Vagina (tissue), 2 donors: ENCODE data around the gene ZNF79. TPM values are rescaled to one million over a fixed set of nuclear protein-coding genes. Genes with fewer than 3 reads are reported as not detected.

Experiments
- DNase-seq, 2 donors: peaks; one replicate each; pipeline ENCODE4 v3.0.0-alpha.2; 2017; ENCODE audit errors: extremely low spot score in 2 of 2
- H3K27ac ChIP-seq: fragments of 200-600 bp; sonication (generic); one replicate; pipeline ENCODE4 v1.5.1; 2019
- H3K27me3 ChIP-seq: fragments of 200-600 bp; sonication (generic); one replicate; pipeline ENCODE4 v1.5.1; 2019
- H3K36me3 ChIP-seq, 2 donors: fragments of 200-600 bp; sonication (generic); one replicate each; pipeline ENCODE4 v1.5.1; 2017 to 2019
- H3K4me1 ChIP-seq: fragments of 200-600 bp; sonication (generic); one replicate; pipeline ENCODE4 v1.5.1; 2019
- H3K4me3 ChIP-seq, 2 donors: fragments of 200-600 bp; sonication (generic); 1 replicate in 1 of 2; 2 replicates in 1 of 2; pipeline ENCODE4 v1.5.1; 2016 to 2019
- H3K9me3 ChIP-seq: fragments of 200-600 bp; sonication (generic); one replicate; pipeline ENCODE4 v1.5.1; 2019
- CTCF ChIP-seq, 3 experiments: fragments of 450-650 bp in 2 of 3; fragments of 200-600 bp in 1 of 3; sonication (generic) in 1 of 3; IDR thresholded peaks; one replicate each; pipeline ENCODE4 v1.5.1; 2017 to 2019; ENCODE audit warnings: antibody characterized with exemption in 3 of 3, mild to moderate bottlenecking in 2 of 3, moderate library complexity in 2 of 3
- POLR2A ChIP-seq, 2 donors: fragments of 450-650 bp; IDR thresholded peaks; one replicate each; pipeline ENCODE4 v1.6.1; 2017; ENCODE audit warnings: antibody characterized with exemption in 2 of 2, mild to moderate bottlenecking in 2 of 2, moderate library complexity in 2 of 2
- POLR2AphosphoS5 ChIP-seq, 2 donors: sonication (generic); formaldehyde crosslinking; IDR thresholded peaks; one replicate each; pipeline ENCODE4 v1.9.0; 2017; ENCODE audit warnings: antibody characterized with exemption in 2 of 2, mild to moderate bottlenecking in 2 of 2, low read depth in 1 of 2; ENCODE audit not compliant: insufficient read depth in 1 of 2
- intact Hi-C: fragments of 100-400 bp; cut with DNase I; formaldehyde crosslinking; loops from one replicate; pipeline ENCODE4 v1.15.1; 2023
- total RNA-seq: library from RNA; depleted of rRNA; stranded (reverse); fragments of >200 nt; gene quantifications from one replicate; pipeline ENCODE4 v1.2.3, GENCODE V29; 2016

ZNF79 gene
- total RNA-seq, 1 donor from 2014 or later: 13.3 TPM

GRCh38 chr9:127423476-127423933, 677 bp upstream of the ZNF79 start:
- peaks cover 0 to 1% of the 10 kb centered on the region in 2 donors for H3K36me3 ChIP-seq
- peaks cover 43% of the 10 kb centered on the region for H3K4me1 ChIP-seq
- no peak for DNase-seq
- peak overlapping the region; percentile 68 for H3K27ac ChIP-seq
- peak overlapping the region; percentile 74 to 76 for H3K4me3 ChIP-seq
- intact Hi-C loops: no loop called here
- H3K9me3 ChIP-seq: no peaks in the 10 kb centered on the region
- H3K27me3 ChIP-seq: no peaks in the 10 kb centered on the region
- TF ChIP-seq POLR2A (IDR thresholded peaks at IDR 0.05): no peak
- no peak for TF ChIP-seq CTCF (IDR thresholded peaks at IDR 0.05)
- no peak for TF ChIP-seq POLR2AphosphoS5 (IDR thresholded peaks at IDR 0.05; ENCODE audit: insufficient read depth in 1 of 2, low read depth in 1 of 2)

GRCh38 chr9:127424676-127424999, 456 bp downstream of the ZNF79 start:
- Histone ChIP-seq H3K27me3 (no peaks in the 10 kb centered on the region), H3K4me3 (peak overlapping the region; percentile 74 to 76), H3K36me3 (peaks cover 0 to 12% of the 10 kb centered on the region in 2 donors), H3K27ac (peak overlapping the region; percentile 68), H3K4me1 (peaks cover 43% of the 10 kb centered on the region), H3K9me3 (no peaks in the 10 kb centered on the region)
- no peak for DNase-seq
- TF ChIP-seq POLR2AphosphoS5 (IDR thresholded peaks at IDR 0.05; ENCODE audit: insufficient read depth in 1 of 2, low read depth in 1 of 2) (no peak), POLR2A (IDR thresholded peaks at IDR 0.05) (no peak), CTCF (IDR thresholded peaks at IDR 0.05) (no peak)
- intact Hi-C loops: no loop called here

GRCh38 chr9:127426756-127427155, 2.6 kb downstream of the ZNF79 start:
- H3K36me3 ChIP-seq: peaks cover 0 to 23% of the 10 kb centered on the region in 2 donors
- no peak for TF ChIP-seq POLR2AphosphoS5 (IDR thresholded peaks at IDR 0.05; ENCODE audit: insufficient read depth in 1 of 2, low read depth in 1 of 2)
- no peak for TF ChIP-seq POLR2A (IDR thresholded peaks at IDR 0.05)
- no peak for TF ChIP-seq CTCF (IDR thresholded peaks at IDR 0.05)
- no peaks in the 10 kb centered on the region for H3K27me3 ChIP-seq
- no peak for DNase-seq
- H3K4me3 ChIP-seq: no peak overlapping the region
- peaks cover 40% of the 10 kb centered on the region for H3K4me1 ChIP-seq
- H3K9me3 ChIP-seq: no peaks in the 10 kb centered on the region
- H3K27ac ChIP-seq: no peak overlapping the region
- intact Hi-C loops: no loop called here

GRCh38 chr9:127428348-127428747, 4.2 kb downstream of the ZNF79 start:
- no peaks in the 10 kb centered on the region for H3K27me3 ChIP-seq
- intact Hi-C loops: no loop called here
- no peaks in the 10 kb centered on the region for H3K9me3 ChIP-seq
- no peak for TF ChIP-seq POLR2AphosphoS5 (IDR thresholded peaks at IDR 0.05; ENCODE audit: insufficient read depth in 1 of 2, low read depth in 1 of 2)
- no peak for TF ChIP-seq POLR2A (IDR thresholded peaks at IDR 0.05)
- TF ChIP-seq CTCF (IDR thresholded peaks at IDR 0.05): no peak
- peaks cover 0 to 24% of the 10 kb centered on the region in 2 donors for H3K36me3 ChIP-seq
- no peak for DNase-seq
- H3K4me1 ChIP-seq: peaks cover 24% of the 10 kb centered on the region
- H3K4me3 ChIP-seq: no peak overlapping the region
- H3K27ac ChIP-seq: no peak overlapping the region

GRCh38 chr9:127430415-127430814, 6.2 kb downstream of the ZNF79 start:
- intact Hi-C loops: no loop called here
- peaks cover 13% of the 10 kb centered on the region for H3K4me1 ChIP-seq
- no peak overlapping the region for H3K4me3 ChIP-seq
- H3K27ac ChIP-seq: no peak overlapping the region
- no peak for DNase-seq
- peaks cover 0 to 45% of the 10 kb centered on the region in 2 donors for H3K36me3 ChIP-seq
- H3K27me3 ChIP-seq: no peaks in the 10 kb centered on the region
- no peak for TF ChIP-seq CTCF (IDR thresholded peaks at IDR 0.05)
- TF ChIP-seq POLR2AphosphoS5 (IDR thresholded peaks at IDR 0.05; ENCODE audit: insufficient read depth in 1 of 2, low read depth in 1 of 2): no peak
- no peak for TF ChIP-seq POLR2A (IDR thresholded peaks at IDR 0.05)
- H3K9me3 ChIP-seq: no peaks in the 10 kb centered on the region
